ENCODE data around the gene NUDT16. TPM values are rescaled to one million over a fixed set of nuclear protein-coding genes. Genes with fewer than 3 reads are reported as not detected.

NUDT16 gene
- total RNA-seq: 13.1 and 14.0 TPM in 2 replicates

- Histone ChIP-seq H3K4me3 (ENCODE audit: low read depth, low read length) (peak within 1 kb of the TSS; percentile 94), H3K27me3 (ENCODE audit: control insufficient read depth, insufficient read depth, low read length) (no peaks in the 10 kb centered on the region), H3K36me3 (ENCODE audit: control insufficient read depth, insufficient read depth, low read length) (no peaks in the 10 kb centered on the region)
- DNase-seq (ENCODE audit: low read depth): peak; percentile 97
- TF ChIP-seq CTCF (IDR thresholded peaks at IDR 0.05; ENCODE audit: insufficient read depth, low read length, poor library complexity, severe bottlenecking): no peak
Observed at GRCh38 chr3:131381445-131382291, at the start of gene NUDT16. NUDT16 (plus strand) TSS chr3:131381774; CDS start chr3:131381805, 31 bp downstream.

- no peak for DNase-seq (ENCODE audit: low read depth)
- no peaks in the 10 kb centered on the region for H3K27me3 ChIP-seq (ENCODE audit: control insufficient read depth, insufficient read depth, low read length)
- H3K4me3 ChIP-seq (ENCODE audit: low read depth, low read length): no peak overlapping the region
- TF ChIP-seq CTCF (IDR thresholded peaks at IDR 0.05; ENCODE audit: insufficient read depth, low read length, poor library complexity, severe bottlenecking): no peak
- H3K36me3 ChIP-seq (ENCODE audit: control insufficient read depth, insufficient read depth, low read length): no peaks in the 10 kb centered on the region
Observed at GRCh38 chr3:131338948-131339640, 42.5 kb upstream of the NUDT16 start.

GRCh38 chr3:131341761-131342160 lies 39.8 kb upstream of the NUDT16 start:
- DNase-seq (ENCODE audit: low read depth): no peak

GRCh38 chr3:131348911-131349310 lies 32.7 kb upstream of the NUDT16 start:
- H3K4me3 ChIP-seq (ENCODE audit: low read depth, low read length): no peak overlapping the region
- TF ChIP-seq CTCF (IDR thresholded peaks at IDR 0.05; ENCODE audit: insufficient read depth, low read length, poor library complexity, severe bottlenecking): no peak

More at GRCh38 chr3:131341761-131342160, 39.8 kb upstream of the NUDT16 start:
- no peak for TF ChIP-seq CTCF (IDR thresholded peaks at IDR 0.05; ENCODE audit: insufficient read depth, low read length, poor library complexity, severe bottlenecking)
- H3K36me3 ChIP-seq (ENCODE audit: control insufficient read depth, insufficient read depth, low read length): no peaks in the 10 kb centered on the region
- no peak overlapping the region for H3K4me3 ChIP-seq (ENCODE audit: low read depth, low read length)
- H3K27me3 ChIP-seq (ENCODE audit: control insufficient read depth, insufficient read depth, low read length): no peaks in the 10 kb centered on the region

GRCh38 chr3:131349454-131349853 lies 32.1 kb upstream of the NUDT16 start:
- DNase-seq (ENCODE audit: low read depth): no peak
- TF ChIP-seq CTCF (IDR thresholded peaks at IDR 0.05; ENCODE audit: insufficient read depth, low read length, poor library complexity, severe bottlenecking): no peak
- H3K4me3 ChIP-seq (ENCODE audit: low read depth, low read length): no peak overlapping the region
- H3K36me3 ChIP-seq (ENCODE audit: control insufficient read depth, insufficient read depth, low read length): no peaks in the 10 kb centered on the region
- H3K27me3 ChIP-seq (ENCODE audit: control insufficient read depth, insufficient read depth, low read length): no peaks in the 10 kb centered on the region

More at GRCh38 chr3:131348911-131349310, 32.7 kb upstream of the NUDT16 start:
- no peak for DNase-seq (ENCODE audit: low read depth)
- Histone ChIP-seq H3K27me3 (ENCODE audit: control insufficient read depth, insufficient read depth, low read length) (no peaks in the 10 kb centered on the region), H3K36me3 (ENCODE audit: control insufficient read depth, insufficient read depth, low read length) (no peaks in the 10 kb centered on the region)
